Measurements from ENCODE around the gene ISOC1.

ISOC1 gene

GRCh38 chr5:129137637-129138036 lies 43.1 kb downstream of the ISOC1 start:
- no peak for DNase-seq

- DNase-seq = no peak
Observed at GRCh38 chr5:129141078-129141477, 46.5 kb downstream of the ISOC1 start.

GRCh38 chr5:129141696-129142095 lies 47.1 kb downstream of the ISOC1 start:
- no peak for DNase-seq

GRCh38 chr5:129155876-129156275 lies 61.3 kb downstream of the ISOC1 start:
- DNase-seq = no peak

- no peak for DNase-seq
Observed at GRCh38 chr5:129161830-129162229, 67.3 kb downstream of the ISOC1 start.

Measured in stimulated activated CD4-positive, alpha-beta T cell treated with anti-CD3 and anti-CD28 coated beads, Interleukin-2, amount 100 ng/mL, for 48 hours (primary cell).